Stomach (tissue), 9 donors: ENCODE results near the gene KDM5A. TPM values are rescaled to one million over a fixed set of nuclear protein-coding genes. Genes with fewer than 3 reads are reported as not detected.
A peak's percentile ranks its signal among the peaks of the same experiment; 100 is the strongest.

ENCODE experiments used
- DNase-seq, 2 donors: peaks; one replicate each; pipeline versions ENCODE4 v3.0.0 to v3.0.0-alpha.2; 2013 to 2019
- H3K27ac ChIP-seq, 5 donors: fragments of 200-600 bp in 4 of 5; sonication (generic) in 4 of 5; one replicate each; pipeline ENCODE4 v1.5.1; 2013 to 2019; ENCODE audit warnings: mild to moderate bottlenecking in 1 of 5, moderate library complexity in 1 of 5
- H3K27me3 ChIP-seq, 3 donors: fragments of 200-600 bp; sonication (generic); one replicate each; pipeline ENCODE4 v1.5.1; 2017 to 2019; ENCODE audit warnings: mixed run types in 1 of 3
- H3K36me3 ChIP-seq, 4 donors: fragments of 200-600 bp; sonication (generic); 1 replicate in 3 of 4; 2 replicates in 1 of 4; pipeline ENCODE4 v1.5.1; 2016 to 2019
- H3K4me1 ChIP-seq, 4 donors: fragments of 200-600 bp; sonication (generic); one replicate each; pipeline ENCODE4 v1.5.1; 2016 to 2019
- H3K4me3 ChIP-seq, 4 donors: fragments of 200-600 bp; sonication (generic) in 3 of 4; one replicate each; pipeline ENCODE4 v1.5.1; 2016 to 2019; ENCODE audit warnings: mild to moderate bottlenecking in 1 of 4
- H3K9me3 ChIP-seq, 4 donors: fragments of 200-600 bp; sonication (generic); one replicate each; pipeline ENCODE4 v1.5.1; 2016 to 2019
- CTCF ChIP-seq, 7 experiments: fragments of 450-650 bp in 4 of 7; fragments of 200-600 bp in 3 of 7; sonication (generic) in 3 of 7; IDR thresholded peaks; one replicate each; pipeline ENCODE4 v1.5.1; 2016 to 2019; ENCODE audit warnings: antibody characterized with exemption in 7 of 7, control low read depth in 2 of 7, mild to moderate bottlenecking in 1 of 7
- EP300 ChIP-seq: sonication (generic); formaldehyde crosslinking; IDR thresholded peaks from one replicate; pipeline ENCODE4 v1.6.1; 2017; ENCODE audit warnings: antibody characterized with exemption
- POLR2A ChIP-seq, 4 donors: fragments of 450-650 bp; IDR thresholded peaks; one replicate each; pipeline ENCODE4 v1.6.1; 2016; ENCODE audit warnings: antibody characterized with exemption in 4 of 4, control low read depth in 2 of 4, mild to moderate bottlenecking in 1 of 4, moderate library complexity in 1 of 4
- POLR2AphosphoS5 ChIP-seq, 3 donors: sonication (generic); formaldehyde crosslinking; IDR thresholded peaks; one replicate each; pipeline ENCODE4 v1.6.1; 2016; ENCODE audit warnings: antibody characterized with exemption in 3 of 3
- WGBS, 5 donors: extraction: QIAGEN DNeasy Blood & Tissue Kit in 3 of 5; methylation state at CpG; one replicate each; pipeline versions ENCODE4 v1.1.5 to v1.1.7; 2013 to 2018; 5-methylcytosine and 5-hydroxymethylcytosine counted together
- intact Hi-C: fragments of 100-400 bp; cut with DNase I; formaldehyde crosslinking; loops from one replicate; pipeline ENCODE4 v1.15.1; 2023; ENCODE audit warnings: low total_unique reads
- polyA plus RNA-seq, 3 donors: library from polyadenylated mRNA; stranded (reverse); fragments of 200-250 nt; gene quantifications; one replicate each; pipeline ENCODE4 v1.2.3, GENCODE V29; 2013
- total RNA-seq, 5 donors: library from RNA; depleted of rRNA; stranded (reverse); fragments of >200 nt; gene quantifications; one replicate each; pipeline versions ENCODE4 v1.1.0 to v1.2.3, GENCODE V29; 2014 to 2016
- donor health status: healthy with polysubstance abuse.
- donor health status: Bipolar disorder and iron deficiency.
- donor health status: healthy.

KDM5A gene
- total and polyA plus RNA-seq, 8 donors: 3.2 to 178 (median 67.5) TPM

DNA sequence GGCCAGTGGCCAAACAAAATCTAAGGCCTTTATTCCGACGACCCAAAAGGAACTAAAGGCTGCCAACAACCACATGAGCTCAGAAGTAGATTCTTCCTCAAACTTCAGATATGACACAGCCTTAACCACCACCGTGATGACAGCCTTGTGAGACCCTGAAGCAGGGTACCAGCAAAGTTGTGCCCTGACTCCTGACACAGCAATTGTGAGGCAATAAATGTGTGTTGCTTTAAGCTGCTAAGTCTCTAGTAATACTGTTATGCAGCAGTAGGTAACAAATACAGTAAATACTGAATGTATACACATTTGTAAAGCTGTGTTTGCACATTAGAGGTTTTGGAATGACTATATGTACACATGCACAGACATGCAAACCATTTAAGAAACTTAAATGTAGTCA, 115.7 kb downstream of the KDM5A start:
- WGBS, 5 donors: 26 to 44% (median 32%) methylated on average over 3 of the region's 3 CpGs
- intact Hi-C loops: no loop called here
- Histone ChIP-seq H3K4me1 (peaks cover 0 to 13% (median 0%) of the 10 kb centered on the region in 4 donors), H3K4me3 (no peak overlapping the region), H3K9me3 (no peaks in the 10 kb centered on the region), H3K27ac (no peak overlapping the region), H3K36me3 (no peaks in the 10 kb centered on the region), H3K27me3 (no peaks in the 10 kb centered on the region)
- DNase-seq: peak in 1 of 2 donors; percentile 8
- TF ChIP-seq EP300: no peak
- TF ChIP-seq POLR2AphosphoS5 (IDR thresholded peaks at IDR 0.05): no peak
- TF ChIP-seq POLR2A (IDR thresholded peaks at IDR 0.05): no peak
- TF ChIP-seq CTCF (IDR thresholded peaks at IDR 0.05): no peak

DNA sequence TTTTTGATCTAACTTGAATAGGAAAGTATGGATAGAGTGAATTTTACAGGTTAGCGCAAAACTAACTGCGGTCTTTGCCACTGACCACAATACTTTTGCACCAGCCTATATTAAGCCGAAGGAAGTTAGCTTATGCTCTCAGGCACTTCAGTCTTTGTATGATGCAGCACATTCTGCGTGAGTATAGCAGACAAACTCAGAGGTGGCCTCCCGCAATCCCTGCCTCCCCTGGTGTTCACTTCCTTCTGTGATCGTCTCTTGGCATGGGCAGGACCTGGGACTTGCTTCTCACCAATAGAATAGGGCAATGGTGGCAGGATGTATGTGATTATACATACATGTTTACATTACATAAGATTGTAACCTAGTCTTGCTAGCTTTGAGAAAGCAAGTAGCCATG, 116.2 kb downstream of the KDM5A start:
- WGBS, 5 donors: 84 to 92% (median 90%) methylated on average over 6 of the region's 6 CpGs
- Histone ChIP-seq H3K4me3 (no peak overlapping the region), H3K9me3 (no peaks in the 10 kb centered on the region), H3K4me1 (peaks cover 0 to 15% (median 0%) of the 10 kb centered on the region in 4 donors), H3K36me3 (no peaks in the 10 kb centered on the region), H3K27ac (no peak overlapping the region), H3K27me3 (no peaks in the 10 kb centered on the region)
- TF ChIP-seq EP300 (no peak), CTCF (IDR thresholded peaks at IDR 0.05) (no peak), POLR2AphosphoS5 (IDR thresholded peaks at IDR 0.05) (no peak), POLR2A (IDR thresholded peaks at IDR 0.05) (no peak)
- intact Hi-C loops: no loop called here
- DNase-seq: no peak

DNA sequence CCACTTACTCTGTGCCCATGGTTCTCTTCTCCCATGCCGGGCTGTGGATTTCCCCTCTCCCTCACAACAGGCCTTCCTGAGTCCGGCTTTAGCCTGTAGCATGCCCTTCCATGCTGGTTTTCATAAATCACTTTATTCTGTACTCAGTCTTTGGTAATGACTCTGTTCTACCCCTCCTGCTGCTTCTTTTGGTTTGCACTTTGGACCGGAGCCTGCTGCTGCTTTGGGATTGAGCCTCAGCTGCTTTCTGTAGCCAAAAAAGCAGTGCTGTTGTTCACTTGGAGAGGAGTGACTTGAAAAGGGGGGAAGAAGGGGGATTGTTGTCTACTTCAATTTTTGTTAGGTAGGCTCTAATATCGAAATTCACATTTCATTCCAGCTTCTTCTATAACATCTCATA, 118.0 kb downstream of the KDM5A start:
- H3K9me3 ChIP-seq: no peaks in the 10 kb centered on the region
- TF ChIP-seq CTCF (IDR thresholded peaks at IDR 0.05) (no peak), EP300 (no peak), POLR2AphosphoS5 (IDR thresholded peaks at IDR 0.05) (no peak), POLR2A (IDR thresholded peaks at IDR 0.05) (no peak)
- no peaks in the 10 kb centered on the region for H3K27me3 ChIP-seq
- peak in 1 of 2 donors; percentile 35 for DNase-seq
- WGBS, 5 donors: 50 to 76% (median 71%) methylated on average over 4 of the region's 4 CpGs
- H3K4me3 ChIP-seq: no peak overlapping the region
- no peaks in the 10 kb centered on the region for H3K36me3 ChIP-seq
- no peak overlapping the region for H3K27ac ChIP-seq
- intact Hi-C loops: no loop called here
- H3K4me1 ChIP-seq: peaks cover 0 to 17% (median 0%) of the 10 kb centered on the region in 4 donors

DNA sequence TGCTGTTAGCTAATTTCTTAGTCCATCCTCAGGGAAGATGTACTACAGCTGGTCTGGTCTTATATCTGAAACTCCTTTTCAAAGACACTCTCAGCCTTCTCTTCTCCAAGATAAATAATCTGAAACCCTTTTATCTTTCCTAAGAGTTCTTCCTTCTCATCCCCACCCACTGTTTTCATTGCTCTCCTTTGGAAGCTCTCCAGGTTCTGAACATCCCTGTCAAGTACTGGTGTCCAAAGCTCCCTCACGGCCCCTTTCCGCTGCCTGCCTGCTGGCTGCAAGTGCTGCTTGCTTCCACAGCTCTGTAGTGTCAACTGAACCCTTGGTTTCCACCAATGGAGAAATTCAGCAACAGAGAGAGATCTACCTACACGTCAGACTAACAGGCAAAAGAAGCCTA, 119.9 kb downstream of the KDM5A start:
- Histone ChIP-seq H3K9me3 (no peaks in the 10 kb centered on the region), H3K4me1 (peaks cover 0 to 17% (median 0%) of the 10 kb centered on the region in 4 donors), H3K27ac (no peak overlapping the region), H3K4me3 (no peak overlapping the region), H3K36me3 (no peaks in the 10 kb centered on the region), H3K27me3 (peaks cover 0 to 2% (median 0%) of the 10 kb centered on the region in 3 donors)
- 48 to 68% (median 53%) methylated on average over 3 of the region's 3 CpGs for WGBS, 5 donors
- DNase-seq: peak in 1 of 2 donors; percentile 42
- intact Hi-C loops: no loop called here
- TF ChIP-seq POLR2A (IDR thresholded peaks at IDR 0.05): no peak
- no peak for TF ChIP-seq EP300
- TF ChIP-seq POLR2AphosphoS5 (IDR thresholded peaks at IDR 0.05): no peak
- TF ChIP-seq CTCF (IDR thresholded peaks at IDR 0.05): no peak
